CD4-positive, alpha-beta memory T cell (primary cell): Measurements from ENCODE around the gene PLAAT3. TPM values are rescaled to one million over a fixed set of nuclear protein-coding genes. Genes with fewer than 3 reads are reported as not detected.
"Not testable (repeated sequence)": the region's sequence is repeated elsewhere in the genome, so short reads cannot be mapped to it uniquely, and the experiment has no call there.

Experiments
- CTCF ChIA-PET: fragments of 350-600 bp; sonication (Branson Sonifier 250); formaldehyde crosslinking; loops from one replicate; lab custom pipeline; 2021; ENCODE audit warnings: inconsistent platforms; ENCODE audit not compliant: partially characterized antibody; lab: Charles Lee
- POLR2A ChIA-PET: fragments of 350-600 bp; sonication (Branson Sonifier 250); formaldehyde crosslinking; loops from one replicate; lab custom pipeline; 2021; ENCODE audit not compliant: partially characterized antibody; lab: Charles Lee
- DNase-seq, 5 donors: peaks; one replicate each; pipeline versions ENCODE4 v3.0.0 to v3.0.0-alpha.2; 2020 to 2022; ENCODE audit warnings: mixed read lengths in 1 of 5
- H3K27ac ChIP-seq: one replicate; pipeline ENCODE4 v1.7.0; 2013; ENCODE audit warnings: low read depth, low read length
- H3K27me3 ChIP-seq: 2 replicates; pipeline ENCODE4 v1.7.0; 2013; ENCODE audit warnings: mild to moderate bottlenecking, low read length, moderate library complexity; ENCODE audit not compliant: insufficient read depth
- H3K36me3 ChIP-seq: 2 replicates; pipeline ENCODE4 v1.7.0; 2013; ENCODE audit warnings: mild to moderate bottlenecking, low read length, moderate library complexity; ENCODE audit not compliant: insufficient read depth
- H3K4me1 ChIP-seq: 2 replicates; pipeline ENCODE4 v1.7.0; 2013; ENCODE audit warnings: mild to moderate bottlenecking, low read length, moderate library complexity; ENCODE audit not compliant: insufficient read depth
- H3K4me3 ChIP-seq, 2 donors: one replicate each; pipeline ENCODE4 v1.7.0; 2013; ENCODE audit warnings: low read length in 2 of 2, mild to moderate bottlenecking in 1 of 2
- H3K9me3 ChIP-seq, 2 donors: one replicate each; pipeline ENCODE4 v1.7.0; 2013; ENCODE audit warnings: low read length in 2 of 2, control low read depth in 1 of 2; ENCODE audit not compliant: control insufficient read depth in 1 of 2
- H3K27ac Mint-ChIP-seq, 7 donors: one replicate each; pipeline ENCODE4 v1.8.0; 2020 to 2021; ENCODE audit warnings: mixed read lengths in 7 of 7, mild to moderate bottlenecking in 6 of 7, inconsistent platforms in 3 of 7, moderate library complexity in 3 of 7
- H3K27me3 Mint-ChIP-seq, 2 donors: one replicate each; pipeline ENCODE4 v1.8.0; 2020 to 2021; ENCODE audit warnings: mixed read lengths in 2 of 2
- H3K36me3 Mint-ChIP-seq, 2 donors: one replicate each; pipeline ENCODE4 v1.8.0; 2020 to 2021; ENCODE audit warnings: mixed read lengths in 2 of 2, inconsistent platforms in 1 of 2, mild to moderate bottlenecking in 1 of 2
- H3K4me1 Mint-ChIP-seq, 4 donors: one replicate each; pipeline ENCODE4 v1.8.0; 2020 to 2021; ENCODE audit warnings: mixed read lengths in 4 of 4, mild to moderate bottlenecking in 1 of 4
- H3K4me3 Mint-ChIP-seq, 8 donors: one replicate each; pipeline ENCODE4 v1.8.0; 2020 to 2021; ENCODE audit warnings: mixed read lengths in 8 of 8, mild to moderate bottlenecking in 7 of 8, moderate library complexity in 6 of 8, inconsistent platforms in 3 of 8
- H3K9me3 Mint-ChIP-seq, 8 donors: one replicate each; pipeline ENCODE4 v1.8.0; 2020 to 2021; ENCODE audit warnings: mixed read lengths in 8 of 8, mild to moderate bottlenecking in 5 of 8, inconsistent platforms in 3 of 8, moderate library complexity in 1 of 8
- intact Hi-C: fragments of 100-400 bp; cut with micrococcal nuclease; formaldehyde crosslinking; loops from one replicate; pipeline ENCODE4 v1.15.1; 2023
- polyA plus RNA-seq, 2 donors: library from polyadenylated mRNA; unstranded; fragments of 300-500 nt; fragmentation: Illumina TruSeq; gene quantifications; one replicate each; pipeline ENCODE4 v1.2.3, GENCODE V29; 2021
- total RNA-seq, 2 experiments: library from RNA; stranded (reverse); gene quantifications; one replicate each; pipeline ENCODE4 v1.2.3, GENCODE V29; 2021

Gene PLAAT3
- total and polyA plus RNA-seq, 4 experiments from 2014 or later, result 3.6 to 9.2 (median 6.1) TPM

- H3K9me3 ChIP-seq, result no peaks in the 10 kb centered on the region
- peak in 2 of 5 donors; percentile 28 to 70 for DNase-seq
- peaks cover 0 to 1% (median 0%) of the 10 kb centered on the region in 8 donors for H3K9me3 Mint-ChIP-seq
- intact Hi-C loops, result loop anchor here (2.0 to 5.0 kb wide), 5 partner anchors 17 to 102 kb away; partner anchors contain the start of gene PLAAT3
- H3K27ac Mint-ChIP-seq, result peak overlapping the region; percentile 96 to 99 (median 98)
- ChIA-PET POLR2A (interaction anchor here (1.0 to 8.4 kb wide), 14 partner anchors 10 to 137 kb away, joined by 3 to 132 read pairs (median 10); partner anchors contain the start of genes PLAAT2, PLAAT3 and PLAAT5), CTCF (interaction anchor here (1.9 to 3.6 kb wide), 5 partner anchors 16 to 100 kb away, joined by 8 to 23 read pairs (median 13); partner anchors contain the start of gene PLAAT5)
- H3K36me3 Mint-ChIP-seq, result peaks cover 10 to 36% of the 10 kb centered on the region in 2 donors
- H3K36me3 ChIP-seq, result peaks cover 4% of the 10 kb centered on the region
- H3K27me3 Mint-ChIP-seq, result no peaks in the 10 kb centered on the region
- peak overlapping the region; percentile 77 for H3K27ac ChIP-seq
- peak overlapping the region; percentile 47 to 83 for H3K4me3 ChIP-seq
- no peaks in the 10 kb centered on the region for H3K27me3 ChIP-seq
- peaks cover 91% of the 10 kb centered on the region for H3K4me1 ChIP-seq
- H3K4me1 Mint-ChIP-seq, result peaks cover 67 to 99% (median 83%) of the 10 kb centered on the region in 4 donors
- H3K4me3 Mint-ChIP-seq, result peak overlapping the region; percentile 95 to 99 (median 96)
These were observed 78.5 kb downstream of the PLAAT3 start for GRCh38 chr11:63535734-63536133.

- peak in 4 of 5 donors; percentile 32 to 66 (median 42) for DNase-seq
- Mint-ChIP-seq H3K27ac (peak overlapping the region; percentile 96 to 99 (median 98)), H3K4me1 (peaks cover 63 to 95% (median 81%) of the 10 kb centered on the region in 4 donors), H3K4me3 (peak overlapping the region; percentile 73 to 99 (median 96)), H3K27me3 (no peaks in the 10 kb centered on the region), H3K9me3 (peaks cover 0 to 1% (median 0%) of the 10 kb centered on the region in 8 donors), H3K36me3 (peaks cover 6 to 29% of the 10 kb centered on the region in 2 donors)
- CTCF ChIA-PET, result interaction anchor here (3.5 kb wide), 1 partner anchor 56 kb away, joined by 13 read pairs; no protein-coding TSS in a partner anchor
- H3K27me3 ChIP-seq, result no peaks in the 10 kb centered on the region
- H3K4me3 ChIP-seq, result peak overlapping the region in 1 of 2 donors; percentile 83
- intact Hi-C loops, result loop anchor here (5.0 kb wide), 3 partner anchors 58 to 102 kb away; partner anchors contain the start of gene PLAAT3
- POLR2A ChIA-PET, result interaction anchor here (1.2 to 8.4 kb wide), 5 partner anchors 10 to 33 kb away, joined by 3 to 132 read pairs (median 8); no protein-coding TSS in a partner anchor
- peaks cover 86% of the 10 kb centered on the region for H3K4me1 ChIP-seq
- peaks cover under 1% of the 10 kb centered on the region for H3K36me3 ChIP-seq
- H3K27ac ChIP-seq, result peak overlapping the region; percentile 77
- no peaks in the 10 kb centered on the region for H3K9me3 ChIP-seq
These were observed 79.3 kb downstream of the PLAAT3 start for GRCh38 chr11:63534895-63535461.

GRCh38 chr11:63534076-63534475 is 80.2 kb downstream of the PLAAT3 start:
- Histone ChIP-seq H3K27ac (peak overlapping the region; percentile 77), H3K4me1 (peaks cover 86% of the 10 kb centered on the region), H3K27me3 (no peaks in the 10 kb centered on the region), H3K9me3 (no peaks in the 10 kb centered on the region), H3K36me3 (no peaks in the 10 kb centered on the region), H3K4me3 (no peak overlapping the region)
- peak overlapping the region; percentile 48 to 99 (median 94) for H3K27ac Mint-ChIP-seq
- peaks cover 0 to 1% (median 0%) of the 10 kb centered on the region in 8 donors for H3K9me3 Mint-ChIP-seq
- H3K4me3 Mint-ChIP-seq, result peak overlapping the region in 7 of 8 donors; percentile 19 to 76 (median 65)
- ChIA-PET CTCF (interaction anchor here (3.1 kb wide), 1 partner anchor 55 kb away, joined by 14 read pairs; no protein-coding TSS in a partner anchor), POLR2A (interaction anchor here (0.8 to 8.4 kb wide), 3 partner anchors 17 to 59 kb away, joined by 3 to 101 read pairs (median 42); no protein-coding TSS in a partner anchor)
- peaks cover 66 to 95% (median 82%) of the 10 kb centered on the region in 4 donors for H3K4me1 Mint-ChIP-seq
- intact Hi-C loops, result no loop called here
- no peaks in the 10 kb centered on the region for H3K27me3 Mint-ChIP-seq
- H3K36me3 Mint-ChIP-seq, result peaks cover 3 to 23% of the 10 kb centered on the region in 2 donors
- no peak for DNase-seq

- H3K27me3 Mint-ChIP-seq, result no peaks in the 10 kb centered on the region
- H3K4me1 ChIP-seq, result peaks cover 78% of the 10 kb centered on the region
- no peak for DNase-seq
- H3K4me3 ChIP-seq, result no peak overlapping the region
- peaks cover 59 to 88% (median 75%) of the 10 kb centered on the region in 4 donors for H3K4me1 Mint-ChIP-seq
- H3K9me3 Mint-ChIP-seq, result no peaks in the 10 kb centered on the region
- peaks cover 0 to 14% of the 10 kb centered on the region in 2 donors for H3K36me3 Mint-ChIP-seq
- ChIA-PET CTCF (interaction anchor here (0.5 to 3.1 kb wide), 7 partner anchors 11 to 103 kb away, joined by 3 to 14 read pairs (median 5); no protein-coding TSS in a partner anchor), POLR2A (interaction anchor here (0.8 to 8.4 kb wide), 8 partner anchors 11 to 81 kb away, joined by 3 to 101 read pairs (median 6); partner anchors contain the start of gene PLAAT5)
- no peaks in the 10 kb centered on the region for H3K9me3 ChIP-seq
- no peaks in the 10 kb centered on the region for H3K36me3 ChIP-seq
- H3K27ac Mint-ChIP-seq, result peak overlapping the region in 5 of 7 donors; percentile 48 to 99 (median 94)
- H3K27ac ChIP-seq, result no peak overlapping the region
- no peaks in the 10 kb centered on the region for H3K27me3 ChIP-seq
- intact Hi-C loops, result no loop called here
- peak overlapping the region in 7 of 8 donors; percentile 19 to 76 (median 45) for H3K4me3 Mint-ChIP-seq
These were observed 81.3 kb downstream of the PLAAT3 start for GRCh38 chr11:63532799-63533475.

- Histone ChIP-seq H3K27ac (peak overlapping the region; percentile 47), H3K27me3 (no peaks in the 10 kb centered on the region), H3K9me3 (no peaks in the 10 kb centered on the region), H3K4me1 (peaks cover 71% of the 10 kb centered on the region), H3K4me3 (peak overlapping the region in 1 of 2 donors; percentile 12), H3K36me3 (no peaks in the 10 kb centered on the region)
- ChIA-PET POLR2A (interaction anchor here (0.9 to 8.4 kb wide), 11 partner anchors 9 to 81 kb away, joined by 3 to 101 read pairs (median 4); partner anchors contain the start of gene PLAAT5), CTCF (interaction anchor here (0.5 to 3.1 kb wide), 8 partner anchors 11 to 167 kb away, joined by 3 to 14 read pairs (median 4); no protein-coding TSS in a partner anchor)
- H3K9me3 Mint-ChIP-seq, result no peaks in the 10 kb centered on the region
- peak overlapping the region; percentile 90 to 99 (median 95) for H3K27ac Mint-ChIP-seq
- peaks cover 57 to 80% (median 68%) of the 10 kb centered on the region in 4 donors for H3K4me1 Mint-ChIP-seq
- no peak for DNase-seq
- no peaks in the 10 kb centered on the region for H3K27me3 Mint-ChIP-seq
- intact Hi-C loops, result no loop called here
- peak overlapping the region in 7 of 8 donors; percentile 78 to 91 (median 85) for H3K4me3 Mint-ChIP-seq
- peaks cover 0 to 7% of the 10 kb centered on the region in 2 donors for H3K36me3 Mint-ChIP-seq
These were observed 82.1 kb downstream of the PLAAT3 start for GRCh38 chr11:63532117-63532516.

- not testable (repeated sequence) for H3K36me3 ChIP-seq, H3K27me3 ChIP-seq, H3K36me3 Mint-ChIP-seq, H3K27me3 Mint-ChIP-seq, H3K9me3 Mint-ChIP-seq, H3K9me3 ChIP-seq
- Mint-ChIP-seq H3K4me3 (peak overlapping the region; percentile 55 to 91 (median 84)), H3K4me1 (peaks cover 54 to 71% (median 64%) of the 10 kb centered on the region in 4 donors), H3K27ac (peak overlapping the region; percentile 90 to 99 (median 95))
- Histone ChIP-seq H3K4me1 (peaks cover 68% of the 10 kb centered on the region), H3K27ac (peak overlapping the region; percentile 47), H3K4me3 (peak overlapping the region in 1 of 2 donors; percentile 12)
- ChIA-PET CTCF (interaction anchor here (1.1 to 3.1 kb wide), 5 partner anchors 12 to 168 kb away, joined by 3 to 14 read pairs (median 6); no protein-coding TSS in a partner anchor), POLR2A (interaction anchor here (0.9 to 8.4 kb wide), 9 partner anchors 8 to 50 kb away, joined by 3 to 101 read pairs (median 6); partner anchors contain the start of gene PLAAT5)
- intact Hi-C loops, result loop anchor here (1.0 to 2.0 kb wide), 2 partner anchors 13 to 40 kb away; partner anchors contain the start of gene PLAAT5
- DNase-seq, result peak; percentile 79 to 89 (median 85)
These were observed 83.0 kb downstream of the PLAAT3 start for GRCh38 chr11:63531074-63531792.
